GM19467 (cell line): ENCODE measurements around the gene SNCG.
"Not testable (repeated sequence)": the region's sequence is repeated elsewhere in the genome, so short reads cannot be mapped to it uniquely, and the experiment has no call there.

Source experiments
- ATAC-seq: cut with Tn5 transposase; IDR thresholded peaks from one replicate; pipeline ENCODE4 v1.9.1; 2021; ENCODE audit warnings: mild to moderate bottlenecking, moderate library complexity; ENCODE audit not compliant: unreplicated experiment

The SNCG gene

GRCh38 chr10:86958116-86958900 lies at the start of gene SNCG:
TSS of gene SNCG (plus strand) at chr10:86958599. CDS start at chr10:86958698, 99 bp downstream.
- ATAC-seq: no peak

GRCh38 chr10:86914734-86915133 lies 43.7 kb upstream of the SNCG start:
- no peak for ATAC-seq

GRCh38 chr10:86918022-86918471 lies 40.4 kb upstream of the SNCG start:
- ATAC-seq: no peak

- no peak for ATAC-seq
These were observed 35.8 kb upstream of the SNCG start for GRCh38 chr10:86922553-86922961.

GRCh38 chr10:86929468-86930380 lies 28.7 kb upstream of the SNCG start:
- ATAC-seq: no peak

- no peak for ATAC-seq
These were observed 26.5 kb upstream of the SNCG start for GRCh38 chr10:86931872-86932271.

GRCh38 chr10:86932674-86933073 lies 25.7 kb upstream of the SNCG start:
- no peak for ATAC-seq

GRCh38 chr10:86934162-86934711 lies 24.2 kb upstream of the SNCG start:
- ATAC-seq: not testable (repeated sequence)

- no peak for ATAC-seq
These were observed 21.5 kb upstream of the SNCG start for GRCh38 chr10:86936661-86937501.

- no peak for ATAC-seq
These were observed 20.8 kb upstream of the SNCG start for GRCh38 chr10:86937502-86938154.

- no peak for ATAC-seq
These were observed 20.1 kb upstream of the SNCG start for GRCh38 chr10:86938260-86938659.

- not testable (repeated sequence) for ATAC-seq
These were observed 18.3 kb upstream of the SNCG start for GRCh38 chr10:86940076-86940475.

GRCh38 chr10:86940677-86941076 lies 17.7 kb upstream of the SNCG start:
- no peak for ATAC-seq

- ATAC-seq: no peak
These were observed 17.0 kb upstream of the SNCG start for GRCh38 chr10:86941426-86941825.

GRCh38 chr10:86941991-86942421 lies 16.4 kb upstream of the SNCG start:
- no peak for ATAC-seq

GRCh38 chr10:86942441-86943315 lies 15.7 kb upstream of the SNCG start:
- no peak for ATAC-seq

- no peak for ATAC-seq
These were observed 14.9 kb upstream of the SNCG start for GRCh38 chr10:86943316-86944030.

GRCh38 chr10:86944031-86944419 lies 14.4 kb upstream of the SNCG start:
- ATAC-seq: no peak
